ENCODE measurements around the gene MAZ. TPM values are rescaled to one million over a fixed set of nuclear protein-coding genes. Genes with fewer than 3 reads are reported as not detected.

Gene MAZ
- total and polyA plus RNA-seq, 2 of the 13 experiments (the other 11 are each of a cell fraction or from before 2014, with no cell fraction given) = 203 to 277 TPM

DNA sequence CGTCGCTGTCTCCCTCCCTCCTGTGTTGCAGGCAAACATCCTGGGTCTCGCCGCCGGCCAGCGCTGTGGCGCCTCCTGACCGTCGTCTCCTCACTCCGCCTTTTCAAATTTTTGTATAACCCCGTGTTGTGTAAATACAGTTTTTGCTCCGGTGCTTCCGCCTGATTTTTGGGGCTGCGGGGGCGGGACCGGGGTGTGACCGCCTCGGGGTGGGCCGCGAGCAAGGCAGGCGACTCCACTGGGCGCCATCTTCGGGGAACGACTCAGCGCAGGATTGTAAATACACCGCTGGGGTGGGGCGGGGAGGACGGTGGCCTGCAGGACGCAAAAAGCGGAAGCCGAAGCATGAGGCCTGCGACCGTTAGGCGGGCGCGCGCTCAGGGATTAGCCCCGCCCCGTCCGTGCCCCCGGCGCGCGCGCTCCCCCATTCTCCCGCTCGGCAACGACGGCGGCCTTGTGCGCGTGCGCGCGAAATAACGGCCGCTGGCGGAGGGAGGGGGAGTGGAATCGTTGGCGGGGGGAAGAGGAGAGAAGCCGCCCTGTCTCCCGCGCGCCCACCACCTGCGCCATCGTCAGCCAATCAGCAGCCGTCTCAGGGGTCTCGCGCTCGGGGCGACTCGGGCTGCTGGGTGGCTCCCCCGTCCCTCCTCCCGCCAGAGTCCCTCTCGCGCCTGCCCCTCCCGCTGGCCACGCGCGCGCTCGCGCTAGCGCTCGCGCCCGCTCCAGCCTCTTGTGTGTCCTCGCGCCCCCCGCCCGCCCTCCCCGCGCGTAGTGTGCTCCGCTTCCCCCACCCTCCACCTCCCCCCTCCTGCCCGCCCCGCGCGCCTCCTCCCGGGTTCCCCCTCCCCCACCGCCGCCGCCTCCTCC, 864 bp upstream of the MAZ start (continued):
- TF ChIP-seq, protein P1, sequence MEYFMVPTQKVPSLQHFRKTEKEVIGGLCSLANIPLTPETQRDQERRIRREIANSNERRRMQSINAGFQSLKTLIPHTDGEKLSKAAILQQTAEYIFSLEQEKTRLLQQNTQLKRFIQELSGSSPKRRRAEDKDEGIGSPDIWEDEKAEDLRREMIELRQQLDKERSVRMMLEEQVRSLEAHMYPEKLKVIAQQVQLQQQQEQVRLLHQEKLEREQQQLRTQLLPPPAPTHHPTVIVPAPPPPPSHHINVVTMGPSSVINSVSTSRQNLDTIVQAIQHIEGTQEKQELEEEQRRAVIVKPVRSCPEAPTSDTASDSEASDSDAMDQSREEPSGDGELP (IDR thresholded peaks at IDR 0.05; ENCODE audit: borderline replicate concordance, low read depth) = peak; percentile 28; the same call in 1 of the 2 replicates
- TF ChIP-seq IRF2 (CRISPR knock-in tag; IDR thresholded peaks at IDR 0.05) = peak; percentile 98
- TF ChIP-seq, protein P2, sequence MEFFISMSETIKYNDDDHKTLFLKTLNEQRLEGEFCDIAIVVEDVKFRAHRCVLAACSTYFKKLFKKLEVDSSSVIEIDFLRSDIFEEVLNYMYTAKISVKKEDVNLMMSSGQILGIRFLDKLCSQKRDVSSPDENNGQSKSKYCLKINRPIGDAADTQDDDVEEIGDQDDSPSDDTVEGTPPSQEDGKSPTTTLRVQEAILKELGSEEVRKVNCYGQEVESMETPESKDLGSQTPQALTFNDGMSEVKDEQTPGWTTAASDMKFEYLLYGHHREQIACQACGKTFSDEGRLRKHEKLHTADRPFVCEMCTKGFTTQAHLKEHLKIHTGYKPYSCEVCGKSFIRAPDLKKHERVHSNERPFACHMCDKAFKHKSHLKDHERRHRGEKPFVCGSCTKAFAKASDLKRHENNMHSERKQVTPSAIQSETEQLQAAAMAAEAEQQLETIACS (CRISPR knock-in tag; IDR thresholded peaks at IDR 0.05) = peak; percentile 100
- peak; percentile 82; the same call in 1 of the 2 replicates for TF ChIP-seq ZFP1 (CRISPR knock-in tag; IDR thresholded peaks at IDR 0.05)
- TF ChIP-seq GABPB1 (CRISPR knock-in tag; IDR thresholded peaks at IDR 0.05) = peak; percentile 92
- TF ChIP-seq ZNF674 (CRISPR knock-in tag; IDR thresholded peaks at IDR 0.05; ENCODE audit: low read depth) = no peak
- peak; percentile 67; the same call in 1 of the 2 replicates for TF ChIP-seq NFIC (IDR thresholded peaks at IDR 0.05; ENCODE audit: low read length)
- peak; percentile 77; the same call in 1 of the 2 replicates for TF ChIP-seq ZNF138 (CRISPR knock-in tag; IDR thresholded peaks at IDR 0.05; ENCODE audit: low read depth)
- TF ChIP-seq, protein P3, sequence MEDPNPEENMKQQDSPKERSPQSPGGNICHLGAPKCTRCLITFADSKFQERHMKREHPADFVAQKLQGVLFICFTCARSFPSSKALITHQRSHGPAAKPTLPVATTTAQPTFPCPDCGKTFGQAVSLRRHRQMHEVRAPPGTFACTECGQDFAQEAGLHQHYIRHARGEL (CRISPR knock-in tag; IDR thresholded peaks at IDR 0.05) = peak; percentile 90
- peak; percentile 81 for TF ChIP-seq TGIF2 (CRISPR knock-in tag; IDR thresholded peaks at IDR 0.05)
- no peak; the same call in 1 of the 2 replicates for TF ChIP-seq ZFP41 (CRISPR knock-in tag; IDR thresholded peaks at IDR 0.05; ENCODE audit: borderline replicate concordance)
- no peak for TF ChIP-seq PLRG1 (conservative IDR thresholded peaks at IDR 0.05)
- TF ChIP-seq HES4 (CRISPR knock-in tag; IDR thresholded peaks at IDR 0.05; ENCODE audit: borderline replicate concordance) = no peak
- peak; percentile 97 for TF ChIP-seq KAT7 (CRISPR knock-in tag; IDR thresholded peaks at IDR 0.05; ENCODE audit: borderline replicate concordance)
- peak; percentile 10; the same call in 1 of the 2 replicates for TF ChIP-seq GATA4 (IDR thresholded peaks at IDR 0.05; ENCODE audit: borderline replicate concordance, low read depth)
- peak; percentile 97 for TF ChIP-seq ZNF891 (CRISPR knock-in tag; IDR thresholded peaks at IDR 0.05)
- TF ChIP-seq STAG1 (CRISPR knock-in tag; IDR thresholded peaks at IDR 0.05) = 0 out of 2 replicates have a peak, but pooled peaks have one; percentile 31
- TF ChIP-seq POLR2AphosphoS5 (IDR thresholded peaks at IDR 0.05; ENCODE audit: low read depth, low read length) = peak; percentile 97
- TF ChIP-seq, protein P4, sequence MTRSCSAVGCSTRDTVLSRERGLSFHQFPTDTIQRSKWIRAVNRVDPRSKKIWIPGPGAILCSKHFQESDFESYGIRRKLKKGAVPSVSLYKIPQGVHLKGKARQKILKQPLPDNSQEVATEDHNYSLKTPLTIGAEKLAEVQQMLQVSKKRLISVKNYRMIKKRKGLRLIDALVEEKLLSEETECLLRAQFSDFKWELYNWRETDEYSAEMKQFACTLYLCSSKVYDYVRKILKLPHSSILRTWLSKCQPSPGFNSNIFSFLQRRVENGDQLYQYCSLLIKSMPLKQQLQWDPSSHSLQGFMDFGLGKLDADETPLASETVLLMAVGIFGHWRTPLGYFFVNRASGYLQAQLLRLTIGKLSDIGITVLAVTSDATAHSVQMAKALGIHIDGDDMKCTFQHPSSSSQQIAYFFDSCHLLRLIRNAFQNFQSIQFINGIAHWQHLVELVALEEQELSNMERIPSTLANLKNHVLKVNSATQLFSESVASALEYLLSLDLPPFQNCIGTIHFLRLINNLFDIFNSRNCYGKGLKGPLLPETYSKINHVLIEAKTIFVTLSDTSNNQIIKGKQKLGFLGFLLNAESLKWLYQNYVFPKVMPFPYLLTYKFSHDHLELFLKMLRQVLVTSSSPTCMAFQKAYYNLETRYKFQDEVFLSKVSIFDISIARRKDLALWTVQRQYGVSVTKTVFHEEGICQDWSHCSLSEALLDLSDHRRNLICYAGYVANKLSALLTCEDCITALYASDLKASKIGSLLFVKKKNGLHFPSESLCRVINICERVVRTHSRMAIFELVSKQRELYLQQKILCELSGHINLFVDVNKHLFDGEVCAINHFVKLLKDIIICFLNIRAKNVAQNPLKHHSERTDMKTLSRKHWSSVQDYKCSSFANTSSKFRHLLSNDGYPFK (CRISPR knock-in tag; IDR thresholded peaks at IDR 0.05; ENCODE audit: borderline replicate concordance) = peak; percentile 99

All from HepG2 (cell line).